Common myeloid progenitor, CD34-positive (primary cell): ENCODE measurements around the gene SLC12A3.

Experiments used
- CTCF ChIA-PET: fragments of 350-600 bp; sonication (Branson Sonifier 250); formaldehyde crosslinking; loops from one replicate; lab custom pipeline; 2021; ENCODE audit warnings: antibody characterized with exemption; lab: Charles Lee
- POLR2A ChIA-PET: fragments of 350-600 bp; sonication (Branson Sonifier 250); formaldehyde crosslinking; loops from one replicate; lab custom pipeline; 2021; ENCODE audit warnings: antibody characterized with exemption; lab: Charles Lee
- DNase-seq, 3 donors: peaks; one replicate each; pipeline versions ENCODE4 v3.0.0 to v3.0.0-alpha.2; 2013
- H3K27ac ChIP-seq, 2 experiments: 1 replicate in 1 of 2; 2 replicates in 1 of 2; pipeline ENCODE4 v1.7.0; 2013; ENCODE audit warnings: inconsistent platforms in 2 of 2, low read length in 2 of 2, mild to moderate bottlenecking in 2 of 2, low read depth in 1 of 2, moderate library complexity in 1 of 2; ENCODE audit not compliant: severe bottlenecking in 2 of 2, insufficient read depth in 1 of 2, poor library complexity in 1 of 2
- H3K27me3 ChIP-seq, 5 experiments: replicated peaks in 2 of 5; 1 replicate in 3 of 5; 2 replicates in 2 of 5; pipeline versions ENCODE4 v1.6.1 to v1.7.0; 2013; ENCODE audit warnings: low read length in 4 of 5, mild to moderate bottlenecking in 2 of 5, moderate library complexity in 2 of 5, inconsistent platforms in 1 of 5; ENCODE audit not compliant: insufficient read depth in 5 of 5, control insufficient read depth in 4 of 5
- H3K36me3 ChIP-seq, 4 experiments: 1 replicate in 2 of 4; 2 replicates in 2 of 4; pipeline versions ENCODE4 v1.6.1 to v1.7.0; 2013; ENCODE audit warnings: low read length in 3 of 4, control low read depth in 1 of 4, mild to moderate bottlenecking in 1 of 4; ENCODE audit not compliant: control insufficient read depth in 4 of 4, insufficient read depth in 4 of 4
- H3K4me1 ChIP-seq, 4 experiments: 1 replicate in 3 of 4; 2 replicates in 1 of 4; pipeline versions ENCODE4 v1.6.1 to v1.7.1; 2013; ENCODE audit warnings: low read length in 3 of 4, mild to moderate bottlenecking in 3 of 4, control low read depth in 1 of 4, inconsistent platforms in 1 of 4, moderate library complexity in 1 of 4; ENCODE audit not compliant: control insufficient read depth in 4 of 4, insufficient read depth in 4 of 4; ENCODE audit errors: control extremely low read depth in 1 of 4
- H3K4me3 ChIP-seq, 7 experiments: 1 replicate in 4 of 7; 2 replicates in 3 of 7; pipeline versions ENCODE4 v1.5.1 to v1.7.0; 2013; ENCODE audit warnings: mild to moderate bottlenecking in 7 of 7, low read length in 6 of 7, moderate library complexity in 6 of 7, inconsistent platforms in 2 of 7, low read depth in 2 of 7, control low read depth in 1 of 7; ENCODE audit not compliant: insufficient read depth in 4 of 7, control insufficient read depth in 1 of 7; ENCODE audit errors: extremely low read depth in 1 of 7
- H3K9me3 ChIP-seq, 5 experiments: 1 replicate in 4 of 5; 2 replicates in 1 of 5; pipeline versions ENCODE4 v1.6.1 to v1.7.1; 2013; ENCODE audit warnings: low read length in 4 of 5, mild to moderate bottlenecking in 2 of 5, inconsistent platforms in 1 of 5, low read depth in 1 of 5, moderate library complexity in 1 of 5; ENCODE audit not compliant: control insufficient read depth in 4 of 5, insufficient read depth in 2 of 5; ENCODE audit errors: control extremely low read depth in 1 of 5
- WGBS: methylation state at CpG from one replicate; pipeline ENCODE4 v1.1.5; 2013; ENCODE audit not compliant: insufficient coverage; 5-methylcytosine and 5-hydroxymethylcytosine counted together

Gene SLC12A3

DNA sequence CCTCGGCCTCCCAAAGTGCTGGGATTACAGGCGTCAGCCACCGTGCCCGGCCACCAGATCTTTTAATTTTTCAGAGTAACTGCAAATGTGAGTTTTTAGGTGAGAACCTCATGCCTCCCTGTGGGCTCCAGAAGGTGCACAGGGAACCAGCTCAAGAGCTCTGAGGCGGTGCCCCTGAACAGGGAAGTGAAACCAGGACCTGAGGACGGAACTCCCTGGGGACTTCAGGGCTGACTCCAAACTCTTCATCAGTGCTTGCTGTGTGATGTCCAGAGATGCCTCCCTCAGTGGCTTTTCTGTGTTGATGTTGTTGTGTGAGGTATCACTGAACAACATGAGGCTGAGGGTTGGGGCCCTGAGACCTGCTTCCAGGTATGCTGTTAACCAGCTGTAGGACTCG is 23.8 kb downstream of the SLC12A3 start:
- 97% methylated on average over 6 of the region's 7 CpGs for WGBS
- CTCF ChIA-PET = interaction anchor here (0.6 kb wide), 1 partner anchor 26 kb away, joined by 4 read pairs; no protein-coding TSS in a partner anchor

DNA sequence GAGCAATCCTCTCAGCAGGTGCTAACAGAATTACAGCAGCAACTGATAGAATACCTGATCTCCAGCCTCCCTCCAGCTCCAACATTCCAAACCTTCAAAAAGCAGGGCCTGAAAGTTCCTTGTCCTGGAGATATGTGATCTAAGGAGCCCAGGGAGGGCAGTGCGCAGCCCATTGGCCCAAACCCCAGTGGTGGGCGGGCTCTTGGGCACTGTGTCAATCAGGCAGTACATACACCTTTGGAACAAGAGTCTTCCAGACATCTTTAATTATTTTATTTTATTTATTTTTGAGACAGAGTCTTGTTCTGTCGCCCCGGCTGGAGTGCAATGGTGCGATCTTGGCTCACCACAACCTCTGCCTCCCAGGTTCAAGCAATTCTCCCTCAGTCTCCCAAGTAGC is 24.2 kb downstream of the SLC12A3 start:
- no peak overlapping the region for H3K27ac ChIP-seq
- DNase-seq = no peak
- WGBS = 100% methylated on average over 1 of the region's 5 CpGs
- ChIA-PET CTCF (no interaction called here), POLR2A (no interaction called here)
- no peaks in the 10 kb centered on the region for H3K36me3 ChIP-seq
- no peaks in the 10 kb centered on the region for H3K4me1 ChIP-seq
- H3K27me3 ChIP-seq = peaks cover 0 to 1% (median 0%) of the 10 kb centered on the region in 5 experiments
- H3K9me3 ChIP-seq = no peaks in the 10 kb centered on the region
- no peak overlapping the region for H3K4me3 ChIP-seq

More for the DNA sequence above, 23.8 kb downstream of the SLC12A3 start:
- no peak for DNase-seq
- no peaks in the 10 kb centered on the region for H3K4me1 ChIP-seq
- no peaks in the 10 kb centered on the region for H3K9me3 ChIP-seq
- peaks cover 0 to 1% (median 0%) of the 10 kb centered on the region in 5 experiments for H3K27me3 ChIP-seq
- H3K27ac ChIP-seq = no peak overlapping the region
- no peaks in the 10 kb centered on the region for H3K36me3 ChIP-seq
- POLR2A ChIA-PET = no interaction called here
- no peak overlapping the region for H3K4me3 ChIP-seq

DNA sequence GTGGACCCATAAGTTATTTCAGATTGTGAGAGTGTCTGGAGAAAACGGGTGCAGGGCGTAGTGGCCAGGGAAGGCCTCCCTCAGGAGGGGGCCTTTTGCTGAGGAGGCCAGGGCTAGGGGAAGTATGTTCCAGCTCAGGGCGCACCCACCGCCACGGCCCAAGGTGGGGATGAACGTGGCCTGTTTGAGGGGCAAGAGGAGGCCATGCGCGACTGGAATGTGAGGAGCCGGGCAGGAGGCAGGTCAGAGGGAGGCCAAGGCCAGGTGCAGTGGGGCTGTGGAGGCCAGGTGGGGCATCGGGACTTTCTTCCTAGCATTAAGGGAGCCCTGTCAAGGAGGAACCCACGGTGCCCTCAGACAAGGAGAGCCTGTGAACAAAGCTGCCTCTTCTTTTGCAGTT is 26.7 kb downstream of the SLC12A3 start:
- Histone ChIP-seq H3K9me3 (no peaks in the 10 kb centered on the region), H3K27me3 (peaks cover 0 to 1% (median 0%) of the 10 kb centered on the region in 5 experiments), H3K4me1 (no peaks in the 10 kb centered on the region), H3K36me3 (no peaks in the 10 kb centered on the region), H3K27ac (no peak overlapping the region), H3K4me3 (no peak overlapping the region)
- CTCF ChIA-PET = no interaction called here
- 93% methylated on average over 11 of the region's 11 CpGs for WGBS
- POLR2A ChIA-PET = interaction anchor here (0.6 kb wide), 1 partner anchor 35 kb away, joined by 3 read pairs; no protein-coding TSS in a partner anchor
- DNase-seq = no peak

DNA sequence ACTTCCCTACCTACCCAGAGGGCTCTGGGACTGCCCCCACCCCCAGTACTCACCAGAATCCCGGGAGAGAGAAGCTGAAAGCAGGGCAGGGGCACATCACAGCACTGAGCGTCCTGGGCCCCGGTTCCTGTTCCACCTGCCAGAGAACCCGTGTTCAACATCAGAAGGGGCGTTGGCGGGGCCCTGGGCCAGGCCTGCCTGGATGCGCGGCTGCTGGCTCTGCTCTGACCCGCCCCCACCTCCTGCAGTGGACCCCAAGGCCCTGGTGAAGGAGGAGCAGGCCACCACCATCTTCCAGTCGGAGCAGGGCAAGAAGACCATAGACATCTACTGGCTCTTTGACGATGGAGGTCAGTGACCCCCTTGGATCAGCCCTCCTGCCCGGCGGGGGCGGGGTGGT is 27.7 kb downstream of the SLC12A3 start:
- WGBS = 95% methylated on average over 13 of the region's 14 CpGs
- DNase-seq = no peak
- peaks cover 0 to 1% (median 0%) of the 10 kb centered on the region in 5 experiments for H3K27me3 ChIP-seq
- H3K4me3 ChIP-seq = no peak overlapping the region
- H3K36me3 ChIP-seq = no peaks in the 10 kb centered on the region
- no peaks in the 10 kb centered on the region for H3K9me3 ChIP-seq
- H3K27ac ChIP-seq = no peak overlapping the region
- H3K4me1 ChIP-seq = no peaks in the 10 kb centered on the region
- ChIA-PET POLR2A (no interaction called here), CTCF (no interaction called here)

DNA sequence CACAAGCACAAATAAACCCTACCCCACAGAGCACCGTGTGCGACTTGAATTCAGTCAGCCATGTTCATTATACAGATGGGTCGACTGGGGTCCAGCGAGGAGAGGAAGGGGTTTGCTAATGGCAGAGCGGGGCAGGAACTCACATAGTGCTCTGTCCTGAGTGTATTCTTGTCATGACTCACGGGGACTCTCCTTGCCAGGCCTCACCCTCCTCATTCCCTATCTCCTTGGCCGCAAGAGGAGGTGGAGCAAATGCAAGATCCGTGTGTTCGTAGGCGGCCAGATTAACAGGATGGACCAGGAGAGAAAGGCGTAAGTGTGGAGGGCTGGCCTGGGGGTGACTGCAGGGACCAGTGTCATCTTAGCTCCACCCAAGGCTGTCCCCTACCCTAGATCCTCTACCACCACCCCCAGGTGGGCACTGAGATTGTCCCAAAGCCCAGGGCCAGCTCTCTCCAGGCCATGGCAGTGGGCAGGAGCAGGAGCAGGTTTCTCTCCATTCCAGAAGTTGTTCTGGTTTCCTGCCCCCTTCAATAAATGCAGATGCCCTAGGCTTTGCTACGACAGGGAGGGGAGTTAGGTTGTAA is 29.4 kb downstream of the SLC12A3 start:
- no peak for DNase-seq
- Histone ChIP-seq H3K4me3 (no peak overlapping the region), H3K27me3 (peaks cover 0 to 1% (median 0%) of the 10 kb centered on the region in 5 experiments), H3K36me3 (no peaks in the 10 kb centered on the region), H3K9me3 (no peaks in the 10 kb centered on the region), H3K4me1 (peaks cover 0 to 7% (median 0%) of the 10 kb centered on the region in 4 experiments), H3K27ac (no peak overlapping the region)
- WGBS = 94% methylated on average over 9 of the region's 12 CpGs
- ChIA-PET POLR2A (no interaction called here), CTCF (interaction anchor here (0.8 to 1.2 kb wide), 2 partner anchors 9 to 31 kb away, joined by 3 read pairs; no protein-coding TSS in a partner anchor)

DNA sequence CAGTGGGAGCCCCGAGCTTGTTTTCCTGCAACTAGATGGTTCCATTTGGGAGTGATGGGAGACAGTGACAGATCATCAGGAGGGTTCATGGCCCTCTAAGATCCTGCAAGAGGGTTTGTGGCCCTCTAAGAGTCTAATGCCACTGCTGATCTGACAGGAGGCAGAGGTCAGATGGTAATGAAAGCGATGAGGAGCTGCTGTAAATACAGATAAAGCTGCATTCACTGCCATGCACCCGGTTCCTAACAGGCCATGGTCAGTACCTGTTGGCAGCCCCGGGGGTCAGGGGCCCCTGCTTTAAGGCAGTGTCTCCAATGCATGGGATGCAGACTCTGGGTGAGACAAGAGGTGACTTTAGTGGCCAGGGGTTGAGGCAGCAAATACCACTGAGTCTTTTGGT is 30.8 kb downstream of the SLC12A3 start:
- peaks cover 0 to 7% (median 0%) of the 10 kb centered on the region in 4 experiments for H3K4me1 ChIP-seq
- H3K4me3 ChIP-seq = no peak overlapping the region
- no peak overlapping the region for H3K27ac ChIP-seq
- WGBS = 96% methylated on average over 4 of the region's 4 CpGs
- H3K36me3 ChIP-seq = no peaks in the 10 kb centered on the region
- POLR2A ChIA-PET = no interaction called here
- DNase-seq = no peak
- CTCF ChIA-PET = interaction anchor here (1.1 kb wide), 1 partner anchor 12 kb away, joined by 3 read pairs; no protein-coding TSS in a partner anchor
- no peaks in the 10 kb centered on the region for H3K9me3 ChIP-seq
- peaks cover 0 to 5% (median 1%) of the 10 kb centered on the region in 5 experiments for H3K27me3 ChIP-seq

DNA sequence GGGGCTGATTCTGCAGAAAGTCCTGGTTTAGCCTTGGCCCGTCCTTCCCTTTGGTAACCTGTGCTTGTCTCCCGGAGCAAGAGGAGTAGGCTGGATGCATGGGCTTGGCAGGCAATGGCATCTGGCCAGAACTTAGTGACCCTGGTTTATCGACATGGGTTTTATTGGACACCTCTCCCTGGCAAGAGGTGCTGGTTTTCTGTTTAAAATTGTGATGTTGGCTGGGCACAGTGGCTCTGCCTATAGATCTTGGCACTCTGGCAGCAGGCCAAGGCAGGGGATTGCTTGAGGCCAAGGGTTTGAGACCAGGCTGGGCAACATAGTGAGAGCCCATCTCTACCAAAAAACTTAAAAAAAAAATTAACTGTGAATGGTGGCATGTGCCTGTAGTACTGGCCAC is 31.2 kb downstream of the SLC12A3 start:
- no peak overlapping the region for H3K27ac ChIP-seq
- H3K27me3 ChIP-seq = peaks cover 0 to 9% (median 1%) of the 10 kb centered on the region in 5 experiments
- H3K4me3 ChIP-seq = no peak overlapping the region
- DNase-seq = no peak
- no peaks in the 10 kb centered on the region for H3K9me3 ChIP-seq
- peaks cover 0 to 7% (median 0%) of the 10 kb centered on the region in 4 experiments for H3K4me1 ChIP-seq
- CTCF ChIA-PET = interaction anchor here (0.9 to 1.1 kb wide), 2 partner anchors 12 to 27 kb away, joined by 3 read pairs; no protein-coding TSS in a partner anchor
- 88% methylated on average over 3 of the region's 3 CpGs for WGBS
- H3K36me3 ChIP-seq = no peaks in the 10 kb centered on the region
- POLR2A ChIA-PET = no interaction called here
